ENCODE results near the gene RASGRP4. TPM values are rescaled to one million over a fixed set of nuclear protein-coding genes. Genes with fewer than 3 reads are reported as not detected.
"Not testable (repeated sequence)": the region's sequence is repeated elsewhere in the genome, so short reads cannot be mapped to it uniquely, and the experiment has no call there.

Gene RASGRP4
- polyA plus RNA-seq, 5 donors: 1.7 to 3.4 (median 2.3) TPM

DNA sequence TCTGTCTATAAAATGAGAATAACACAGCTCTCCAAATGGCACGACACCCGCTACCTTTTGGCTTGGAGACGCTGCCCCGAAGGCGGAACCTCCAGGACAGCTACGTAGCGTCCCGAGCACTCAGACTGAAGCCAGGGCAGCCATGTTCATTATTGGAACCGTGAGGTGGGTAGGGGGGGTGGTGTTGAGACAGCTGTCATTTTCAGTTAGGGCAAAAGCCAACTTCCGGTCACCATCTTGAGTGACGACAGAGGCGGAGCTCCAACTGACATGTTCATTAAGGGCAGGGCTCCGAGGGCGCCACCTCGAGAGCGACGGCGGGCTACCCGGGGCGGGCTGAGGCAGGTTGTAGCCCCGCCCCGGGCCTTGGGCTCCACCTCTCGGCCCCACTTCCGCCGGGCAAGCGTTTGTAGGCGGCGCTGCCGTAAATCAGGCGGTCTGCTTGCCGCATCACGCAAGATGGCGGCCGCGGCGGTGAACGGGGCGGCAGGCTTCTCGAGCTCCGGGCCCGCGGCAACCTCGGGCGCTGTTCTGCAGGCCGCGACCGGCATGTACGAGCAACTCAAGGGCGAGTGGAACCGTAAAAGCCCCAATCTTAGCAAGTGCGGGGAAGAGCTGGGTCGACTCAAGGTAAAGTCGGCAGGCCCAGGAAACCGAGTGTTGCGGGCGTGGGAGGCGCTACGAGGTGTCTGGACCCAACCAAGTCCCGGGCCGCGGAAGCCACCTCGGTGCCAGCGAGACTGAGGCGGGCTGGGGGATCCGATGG, 51.5 kb downstream of the RASGRP4 start, which contains the start of gene PSMD8:
TSS of gene PSMD8 (plus strand) at position 240 of the 766 bp plus-strand sequence. CDS start at position 271, 31 bp downstream.
- peak; percentile 99 for DNase-seq

DNA sequence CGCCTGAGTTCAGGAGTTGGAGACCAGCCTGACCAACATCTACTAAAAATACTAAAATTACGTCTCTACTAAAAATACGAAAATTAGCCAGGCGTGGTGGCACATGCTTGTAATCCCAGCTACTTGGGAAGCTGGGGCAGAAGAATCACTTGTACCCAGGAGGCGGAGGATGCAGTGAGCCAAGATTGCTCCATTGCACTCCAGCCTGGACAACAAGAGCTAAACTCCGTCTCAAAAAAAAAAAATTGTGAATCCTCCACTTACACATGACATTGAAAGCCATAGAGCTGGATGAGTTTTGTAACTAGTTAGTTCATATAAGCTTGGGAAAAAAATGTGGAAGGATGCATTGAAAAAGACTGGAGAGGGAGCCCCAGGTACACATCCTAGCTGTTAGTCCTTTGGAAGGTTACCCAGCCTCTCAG, 52.1 kb downstream of the RASGRP4 start:
- DNase-seq: no peak

- no peak for DNase-seq
These were observed 54.9 kb downstream of the RASGRP4 start for GRCh38 chr19:38371081-38371480.

GRCh38 chr19:38370299-38370698, 55.7 kb downstream of the RASGRP4 start:
- DNase-seq: no peak

DNA sequence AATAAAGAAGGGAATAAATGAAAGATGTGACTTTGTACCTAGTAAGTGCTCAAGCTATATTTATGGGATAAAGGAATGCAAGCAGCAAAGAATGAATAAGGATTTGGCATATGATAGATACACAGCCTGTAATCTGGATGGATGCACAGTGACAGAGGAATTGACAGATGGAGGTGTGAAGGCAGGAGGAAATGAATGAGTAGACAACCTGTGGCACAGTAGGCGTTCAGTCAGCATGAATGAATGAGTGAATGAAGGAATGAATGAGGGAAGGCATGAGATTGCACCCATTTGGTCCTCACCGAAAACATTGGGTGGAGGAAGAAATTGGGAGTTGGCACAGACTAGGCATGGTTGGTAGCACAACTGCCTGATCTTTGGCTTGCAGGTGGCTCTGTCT, 56.4 kb downstream of the RASGRP4 start:
- no peak for DNase-seq

- no peak for DNase-seq
These were observed 59.0 kb downstream of the RASGRP4 start for GRCh38 chr19:38367041-38367440.

GRCh38 chr19:38362946-38363688, 62.9 kb downstream of the RASGRP4 start:
- not testable (repeated sequence) for DNase-seq

DNA sequence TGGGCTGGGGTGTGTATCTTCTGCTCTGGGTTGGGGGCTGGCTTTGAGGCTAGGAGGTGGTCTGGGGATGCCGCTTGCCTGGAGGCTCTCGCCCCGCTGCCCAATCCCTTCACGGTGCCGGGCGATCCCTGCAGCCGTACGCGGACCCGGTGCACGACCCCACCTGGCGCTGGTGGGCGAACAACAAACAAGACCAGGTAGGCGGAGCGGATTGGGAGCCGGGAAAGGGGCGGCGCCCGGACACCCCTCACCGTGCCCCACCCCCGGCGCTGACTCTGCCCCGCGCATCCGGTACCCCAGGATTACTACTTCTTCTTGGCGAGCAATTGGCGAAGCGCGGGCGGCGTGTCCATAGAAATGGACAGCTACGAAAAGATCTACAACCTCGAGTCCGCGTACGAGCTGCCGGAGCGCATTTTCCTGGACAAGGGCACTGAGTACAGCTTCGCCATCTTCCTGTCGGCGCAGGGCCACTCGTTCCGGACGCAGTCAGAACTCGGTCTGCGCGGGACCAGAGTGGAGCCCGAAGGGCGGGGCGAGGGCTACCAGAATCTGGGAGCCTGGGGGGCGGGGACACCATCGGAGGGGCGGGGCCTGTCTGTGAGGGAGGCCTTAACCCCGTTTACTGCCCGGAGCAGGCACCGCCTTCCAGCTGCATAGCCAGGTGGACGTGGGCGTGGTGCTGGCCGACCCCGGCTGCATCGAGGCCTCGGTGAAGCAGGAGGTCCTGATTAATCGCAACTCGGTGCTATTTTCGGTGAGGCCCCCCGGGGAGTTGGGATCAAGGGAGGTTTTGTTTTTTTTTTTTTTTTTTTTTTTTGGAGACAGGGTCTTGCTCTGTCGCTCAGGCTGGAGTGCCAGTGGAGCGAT, 63.7 kb downstream of the RASGRP4 start:
- peak; percentile 42 to 43 for DNase-seq

DNA sequence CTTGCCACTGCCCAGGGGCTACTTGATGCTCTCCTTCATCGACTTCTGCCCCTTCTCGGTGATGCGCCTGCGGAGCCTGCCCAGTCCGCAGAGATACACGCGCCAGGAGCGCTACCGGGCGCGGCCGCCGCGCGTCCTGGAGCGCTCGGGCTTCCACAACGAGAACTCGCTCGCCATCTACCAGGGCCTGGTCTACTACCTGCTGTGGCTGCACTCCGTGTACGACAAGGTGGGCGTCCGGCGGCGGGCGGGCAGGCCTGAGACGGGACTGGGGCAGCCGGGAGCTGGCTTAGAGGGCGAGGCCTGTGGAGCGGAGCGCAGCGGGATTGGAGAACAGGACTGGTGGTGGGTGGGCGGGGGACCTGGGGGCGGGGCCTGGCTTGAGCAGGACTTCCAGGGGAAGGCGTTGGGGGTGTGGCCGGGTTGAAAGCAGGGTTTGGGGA, 64.4 kb downstream of the RASGRP4 start:
- DNase-seq: peak; percentile 52 to 67

GRCh38 chr19:38360839-38361631, 65.0 kb downstream of the RASGRP4 start:
- DNase-seq: no peak

- DNase-seq: no peak
These were observed 65.7 kb downstream of the RASGRP4 start for GRCh38 chr19:38360351-38360750.

DNA sequence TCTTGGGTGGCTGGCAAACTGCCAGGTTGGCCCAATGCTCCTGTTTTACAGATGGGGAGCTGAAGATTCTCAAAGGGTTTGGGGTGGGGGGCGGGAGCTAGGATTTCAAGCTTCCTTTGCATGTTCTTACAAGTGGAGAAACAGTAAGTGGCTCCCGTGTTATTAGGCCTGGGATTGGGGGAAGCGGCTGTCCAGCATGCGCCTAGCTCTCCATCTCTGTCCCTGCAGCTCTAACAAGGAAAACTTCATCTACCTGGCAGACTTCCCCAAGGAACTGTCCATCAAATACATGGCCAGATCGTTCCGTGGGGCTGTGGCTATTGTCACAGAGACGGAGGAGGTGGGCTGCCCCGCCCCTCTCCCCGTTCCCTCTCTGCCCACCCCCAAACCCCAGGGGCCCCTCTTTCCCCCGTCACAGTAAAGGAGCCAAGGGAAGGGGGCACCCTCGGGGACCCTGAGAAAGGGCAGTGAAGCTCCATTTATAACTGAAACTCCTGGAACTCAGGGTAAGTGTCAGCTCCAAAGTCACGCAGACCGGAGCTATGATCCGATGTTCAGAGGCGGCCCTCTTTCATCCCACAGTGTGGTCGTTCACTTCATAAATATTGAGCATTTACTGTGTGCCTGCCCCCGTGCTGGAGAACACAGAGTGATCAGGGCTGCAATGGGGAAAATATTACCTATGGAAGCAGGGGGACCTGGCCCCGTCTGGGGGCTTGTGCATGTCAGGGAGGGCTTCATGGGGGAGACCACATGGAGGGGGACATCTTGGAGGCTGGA, 66.6 kb downstream of the RASGRP4 start:
- no peak for DNase-seq

Other genes starting within 250 kb of the RASGRP4 start
- 1 to 10 TPM; 2.0 to 5.3 (median 3.4) TPM for gene DPF1, start 202.0 kb downstream of the RASGRP4 start, polyA plus RNA-seq (ENCODE audit: insufficient read depth in 1 of 5, insufficient read length in 5 of 5, low replicate concordance in 1 of 5)
- gene PPP1R14A, start 169.8 kb downstream of the RASGRP4 start, polyA plus RNA-seq (ENCODE audit: insufficient read depth in 1 of 5, insufficient read length in 5 of 5, low replicate concordance in 1 of 5): 10 to 100 TPM; 20.6 to 68.4 (median 29.8) TPM
- 100 to 1,000 TPM; 188 to 276 (median 227) TPM for gene SPINT2, start 161.6 kb downstream of the RASGRP4 start, polyA plus RNA-seq (ENCODE audit: insufficient read depth in 1 of 5, insufficient read length in 5 of 5, low replicate concordance in 1 of 5)
- gene C19orf33, start 122.0 kb downstream of the RASGRP4 start, polyA plus RNA-seq (ENCODE audit: insufficient read depth in 1 of 5, insufficient read length in 5 of 5, low replicate concordance in 1 of 5): 10 to 100 TPM; 13.1 to 39.2 (median 18.5) TPM
- 10 to 100 TPM; 24.0 to 49.7 (median 31.4) TPM for gene YIF1B, start 110.3 kb downstream of the RASGRP4 start, polyA plus RNA-seq (ENCODE audit: insufficient read depth in 1 of 5, insufficient read length in 5 of 5, low replicate concordance in 1 of 5)
- gene KCNK6, start 106.4 kb downstream of the RASGRP4 start, polyA plus RNA-seq (ENCODE audit: insufficient read depth in 1 of 5, insufficient read length in 5 of 5, low replicate concordance in 1 of 5): 1 to 10 TPM; 3.9 to 5.8 (median 4.3) TPM
- 10 to 100 TPM in 1 of 5 donors, 1 to 10 TPM in 4; 4.9 to 11.7 (median 7.0) TPM for gene CATSPERG, start 90.4 kb downstream of the RASGRP4 start, polyA plus RNA-seq (ENCODE audit: insufficient read depth in 1 of 5, insufficient read length in 5 of 5, low replicate concordance in 1 of 5)
- gene PSMD8, start 51.6 kb downstream of the RASGRP4 start, polyA plus RNA-seq (ENCODE audit: insufficient read depth in 1 of 5, insufficient read length in 5 of 5, low replicate concordance in 1 of 5): 100 to 1,000 TPM; 116 to 163 (median 134) TPM
- under 1 TPM in 4 of 5 donors, not detected in 1; 0.06 to 0.79 (median 0.51) TPM for gene GGN, start 38.2 kb downstream of the RASGRP4 start, polyA plus RNA-seq (ENCODE audit: insufficient read depth in 1 of 5, insufficient read length in 5 of 5, low replicate concordance in 1 of 5)
- under 1 TPM; 0.19 to 0.67 (median 0.41) TPM for gene SPRED3, start 37.5 kb downstream of the RASGRP4 start, polyA plus RNA-seq (ENCODE audit: insufficient read depth in 1 of 5, insufficient read length in 5 of 5, low replicate concordance in 1 of 5)
- 10 to 100 TPM; 15.1 to 22.6 (median 19.1) TPM for gene FAM98C, start 23.1 kb downstream of the RASGRP4 start, polyA plus RNA-seq (ENCODE audit: insufficient read depth in 1 of 5, insufficient read length in 5 of 5, low replicate concordance in 1 of 5)
- gene RYR1, start 7.5 kb upstream of the RASGRP4 start, polyA plus RNA-seq (ENCODE audit: insufficient read depth in 1 of 5, insufficient read length in 5 of 5, low replicate concordance in 1 of 5): 10 to 100 TPM in 1 of 5 donors, 1 to 10 TPM in 4; 2.0 to 24.3 (median 3.7) TPM
- gene MAP4K1, start 191.7 kb upstream of the RASGRP4 start, polyA plus RNA-seq (ENCODE audit: insufficient read depth in 1 of 5, insufficient read length in 5 of 5, low replicate concordance in 1 of 5): 1 to 10 TPM; 2.6 to 5.2 (median 4.2) TPM
- 100 to 1,000 TPM; 242 to 279 (median 270) TPM for gene EIF3K, start 193.0 kb upstream of the RASGRP4 start, polyA plus RNA-seq (ENCODE audit: insufficient read depth in 1 of 5, insufficient read length in 5 of 5, low replicate concordance in 1 of 5)
- gene ACTN4, start 221.4 kb upstream of the RASGRP4 start, polyA plus RNA-seq (ENCODE audit: insufficient read depth in 1 of 5, insufficient read length in 5 of 5, low replicate concordance in 1 of 5): 100 to 1,000 TPM; 331 to 403 (median 384) TPM